GM23338 (cell line): ENCODE measurements around the gene AFF3. TPM values are rescaled to one million over a fixed set of nuclear protein-coding genes. Genes with fewer than 3 reads are reported as not detected.

ENCODE experiments used
- ATAC-seq: fragments of 200-7000 bp; cut with Tn5 transposase; 3 replicates; pipeline ENCODE4 v1.9.1; 2020
- DNase-seq: peaks from one replicate; pipeline ENCODE4 v3.0.0-alpha.2; 2015; ENCODE audit warnings: low spot score
- H2AFZ ChIP-seq: fragments of 200-600 bp; sonication (generic); 2 replicates; pipeline ENCODE4 v1.8.0; 2016; ENCODE audit warnings: antibody characterized with exemption, mild to moderate bottlenecking, moderate library complexity
- H3F3A ChIP-seq: fragments of 200-600 bp; sonication (generic); replicated peaks from 2 replicates; pipeline ENCODE4 v1.8.0; 2017; ENCODE audit warnings: antibody characterized with exemption, mixed run types, low read depth
- H3K27ac ChIP-seq: fragments of 200-600 bp; sonication (generic); 2 replicates; pipeline ENCODE4 v1.6.1; 2016; ENCODE audit warnings: low read depth
- H3K27me3 ChIP-seq: fragments of 200-600 bp; sonication (generic); 2 replicates; pipeline ENCODE4 v1.8.0; 2016; ENCODE audit warnings: mild to moderate bottlenecking, mixed run types, moderate library complexity; ENCODE audit not compliant: insufficient read depth
- H3K36me3 ChIP-seq: fragments of 200-600 bp; sonication (generic); 2 replicates; pipeline ENCODE4 v1.8.0; 2016; ENCODE audit warnings: mild to moderate bottlenecking; ENCODE audit not compliant: insufficient read depth
- H3K4me1 ChIP-seq: fragments of 200-600 bp; sonication (generic); 2 replicates; pipeline ENCODE4 v1.8.0; 2016; ENCODE audit warnings: mild to moderate bottlenecking, moderate library complexity; ENCODE audit not compliant: insufficient read depth
- H3K4me2 ChIP-seq: fragments of 200-600 bp; sonication (generic); 2 replicates; pipeline ENCODE4 v1.7.1; 2017; ENCODE audit warnings: mixed run types
- H3K4me3 ChIP-seq: fragments of 200-600 bp; sonication (generic); 2 replicates; pipeline ENCODE4 v1.6.1; 2016; ENCODE audit warnings: mixed run types
- H3K79me2 ChIP-seq: fragments of 200-600 bp; sonication (generic); replicated peaks from 2 replicates; pipeline ENCODE4 v1.8.0; 2017; ENCODE audit warnings: mild to moderate bottlenecking; ENCODE audit not compliant: insufficient read depth
- H3K9me2 ChIP-seq: fragments of 200-600 bp; sonication (generic); 2 replicates; pipeline ENCODE4 v1.8.0; 2017; ENCODE audit not compliant: insufficient read depth
- H4K20me1 ChIP-seq: fragments of 200-600 bp; sonication (generic); replicated peaks from 2 replicates; pipeline ENCODE4 v1.8.0; 2017; ENCODE audit warnings: mild to moderate bottlenecking; ENCODE audit not compliant: insufficient read depth
- H3K27ac Mint-ChIP-seq: 2 replicates; pipeline ENCODE4 v1.8.0; 2020; ENCODE audit warnings: inconsistent platforms, mild to moderate bottlenecking, moderate library complexity, mixed read lengths
- H3K27me3 Mint-ChIP-seq: 3 replicates; pipeline ENCODE4 v1.8.0; 2022; ENCODE audit warnings: low read depth, mild to moderate bottlenecking, moderate library complexity, mixed read lengths, inconsistent platforms; ENCODE audit not compliant: insufficient read depth, poor library complexity
- H3K36me3 Mint-ChIP-seq: 3 replicates; pipeline ENCODE4 v1.8.0; 2021; ENCODE audit warnings: low read depth, mild to moderate bottlenecking, inconsistent platforms, moderate library complexity, mixed read lengths
- H3K4me1 Mint-ChIP-seq: 3 replicates; pipeline ENCODE4 v1.8.0; 2020; ENCODE audit warnings: mild to moderate bottlenecking, inconsistent platforms, mixed read lengths
- H3K4me3 Mint-ChIP-seq: 3 replicates; pipeline ENCODE4 v1.8.0; 2021; ENCODE audit warnings: moderate library complexity, mild to moderate bottlenecking, inconsistent platforms, mixed read lengths
- H3K9me3 Mint-ChIP-seq: 3 replicates; pipeline ENCODE4 v1.8.0; 2020; ENCODE audit warnings: moderate library complexity, mild to moderate bottlenecking, inconsistent platforms, mixed read lengths
- CREB1 ChIP-seq: fragments of 250-450 bp; sonication (Bioruptor Pico); IDR thresholded peaks from 2 replicates; pipeline ENCODE4 v1.5.0; 2020; ENCODE audit warnings: low read depth, mild to moderate bottlenecking, moderate library complexity
- CTCF ChIP-seq, 2 experiments: fragments of 200-600 bp in 1 of 2; sonication (generic) in 1 of 2; conservative IDR thresholded peaks; 2 replicates each; pipeline versions ENCODE4 v1.5.1 to v1.6.1; 2016 to 2017; ENCODE audit warnings: antibody characterized with exemption in 2 of 2, low read depth in 2 of 2, mild to moderate bottlenecking in 2 of 2, moderate library complexity in 1 of 2
- ETS1 ChIP-seq: IDR thresholded peaks from 2 replicates; pipeline ENCODE4 v1.6.1; 2016; ENCODE audit warnings: antibody characterized with exemption
- EZH2 ChIP-seq: fragments of 200-600 bp; sonication (generic); IDR thresholded peaks from one replicate; pipeline ENCODE4 v1.8.0; 2017; ENCODE audit warnings: antibody characterized with exemption, mild to moderate bottlenecking, low read depth; ENCODE audit not compliant: unreplicated experiment
- EZH2phosphoT487 ChIP-seq: fragments of 200-600 bp; sonication (generic); IDR thresholded peaks from one replicate; pipeline ENCODE4 v1.8.1; 2018; ENCODE audit warnings: antibody characterized with exemption; ENCODE audit not compliant: unreplicated experiment
- JUNB ChIP-seq: IDR thresholded peaks from one replicate; pipeline ENCODE4 v1.6.1; 2016; ENCODE audit warnings: antibody characterized with exemption; ENCODE audit not compliant: unreplicated experiment
- NANOG ChIP-seq: IDR thresholded peaks from 2 replicates; pipeline ENCODE4 v1.6.1; 2016; ENCODE audit warnings: antibody characterized with exemption, borderline replicate concordance
- POLR2AphosphoS5 ChIP-seq: IDR thresholded peaks from 2 replicates; pipeline ENCODE4 v1.6.1; 2016; ENCODE audit warnings: antibody characterized with exemption, low read depth
- REST ChIP-seq: IDR thresholded peaks from one replicate; pipeline ENCODE4 v1.6.1; 2018; ENCODE audit warnings: antibody characterized with exemption; ENCODE audit not compliant: unreplicated experiment
- STAT1 ChIP-seq: IDR thresholded peaks from one replicate; pipeline ENCODE4 v1.6.1; 2016; ENCODE audit warnings: antibody characterized with exemption; ENCODE audit not compliant: unreplicated experiment
- ZNF114 ChIP-seq: fragments of 250-450 bp; sonication (Bioruptor Pico); IDR thresholded peaks from 2 replicates; pipeline ENCODE4 v1.5.0; 2020; ENCODE audit warnings: mild to moderate bottlenecking, moderate library complexity
- ZNF331 ChIP-seq: fragments of 250-450 bp; sonication (Bioruptor Pico); IDR thresholded peaks from 2 replicates; pipeline ENCODE4 v1.5.0; 2020; ENCODE audit warnings: low read depth, mild to moderate bottlenecking, moderate library complexity
- ZNF462 ChIP-seq: fragments of 250-450 bp; sonication (Bioruptor Pico); IDR thresholded peaks from 2 replicates; pipeline ENCODE4 v1.5.0; 2020; ENCODE audit warnings: mild to moderate bottlenecking, moderate library complexity
- polyA plus RNA-seq: library from polyadenylated mRNA; unstranded; fragments of >200 nt; fragmentation: Nextera tagmentation; extraction: Ambion mirVana; gene quantifications from 2 replicates; pipeline ENCODE4 v1.2.1, GENCODE V29; 2016
- total RNA-seq: library from RNA; depleted of rRNA; stranded (reverse); fragments of >200 nt; shearing (Covaris generic); gene quantifications from 2 replicates; pipeline ENCODE4 v1.2.3, GENCODE V29; 2014

The AFF3 gene
- total and polyA plus RNA-seq, 2 experiments from 2014 or later, result 0.73 to 1.4 TPM

GRCh38 chr2:99827296-99827999 lies 314.9 kb downstream of the AFF3 start:
- Mint-ChIP-seq H3K27me3 (peaks cover 6% of the 10 kb centered on the region), H3K27ac (no peak overlapping the region), H3K4me1 (peaks cover 8% of the 10 kb centered on the region), H3K4me3 (no peak overlapping the region), H3K36me3 (no peaks in the 10 kb centered on the region; the same call in 2 of the 3 replicates), H3K9me3 (no peaks in the 10 kb centered on the region; the same call in 2 of the 3 replicates)
- Histone ChIP-seq H3K4me1 (no peaks in the 10 kb centered on the region), H3K36me3 (no peaks in the 10 kb centered on the region; the same call in 1 of the 2 replicates), H3K4me2 (no peak overlapping the region), H3K27me3 (no peaks in the 10 kb centered on the region), H3K9me2 (no peaks in the 10 kb centered on the region; the same call in 1 of the 2 replicates), H4K20me1 (no peaks in the 10 kb centered on the region), H3K27ac (no peak overlapping the region), H3F3A (no peaks in the 10 kb centered on the region), H3K79me2 (no peaks in the 10 kb centered on the region), H3K4me3 (no peak overlapping the region), H2AFZ (no peak overlapping the region)
- ATAC-seq (no peak), DNase-seq (no peak)
- TF ChIP-seq ZNF462 (CRISPR knock-in tag) (no peak), ZNF331 (CRISPR knock-in tag) (no peak), EZH2phosphoT487 (no peak), ZNF114 (no peak), JUNB (no peak), STAT1 (no peak), ETS1 (no peak), CREB1 (no peak), NANOG (no peak), CTCF (conservative IDR thresholded peaks at IDR 0.05; ENCODE audit: low read depth in 2 of 2) (no peak), POLR2AphosphoS5 (no peak), REST (no peak), EZH2 (no peak)
